NCI-H748 treated with DMSO at 0.1 percent for 48 hours (cell line): ENCODE data around the gene CAVIN3.
A peak's percentile ranks its signal among the peaks of the same experiment; 100 is the strongest.
"Not testable (repeated sequence)": the region's sequence is repeated elsewhere in the genome, so short reads cannot be mapped to it uniquely, and the experiment has no call there.

ENCODE experiments used
- DNase-seq: peaks from one replicate; lab custom pipeline; 2025; lab: John Stamatoyannopoulos, UW

The CAVIN3 gene

DNA sequence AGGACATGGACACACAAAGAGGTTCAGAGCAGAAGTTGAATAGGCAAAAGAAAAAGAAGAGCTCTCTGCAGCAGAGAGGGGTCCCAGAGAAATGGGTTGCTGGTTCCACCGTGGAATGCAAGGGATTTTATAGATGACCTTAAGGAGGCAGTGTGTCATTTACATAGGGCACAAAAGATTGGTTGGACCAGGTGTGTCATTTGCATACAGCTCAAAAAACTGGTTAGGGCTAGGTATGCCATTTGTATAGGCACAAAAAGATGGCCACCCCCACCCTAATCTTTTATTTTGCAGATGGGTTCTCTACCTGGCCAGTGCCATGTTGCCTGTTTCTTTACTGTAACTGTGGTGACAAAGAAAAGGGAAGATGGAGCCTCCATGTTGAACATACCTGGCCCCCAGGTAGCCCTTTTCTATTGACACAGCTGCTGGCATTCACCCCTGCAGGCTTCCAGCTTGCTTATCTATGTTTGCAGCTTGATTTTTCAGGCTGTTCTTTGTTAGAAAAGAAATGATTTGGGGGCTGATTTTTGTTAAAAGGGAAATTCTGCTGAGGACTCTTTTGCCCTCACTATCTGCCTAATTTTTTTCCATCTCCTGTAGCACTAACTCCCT is 3.1 kb upstream of the CAVIN3 start:
- DNase-seq, result peak; percentile 65

DNA sequence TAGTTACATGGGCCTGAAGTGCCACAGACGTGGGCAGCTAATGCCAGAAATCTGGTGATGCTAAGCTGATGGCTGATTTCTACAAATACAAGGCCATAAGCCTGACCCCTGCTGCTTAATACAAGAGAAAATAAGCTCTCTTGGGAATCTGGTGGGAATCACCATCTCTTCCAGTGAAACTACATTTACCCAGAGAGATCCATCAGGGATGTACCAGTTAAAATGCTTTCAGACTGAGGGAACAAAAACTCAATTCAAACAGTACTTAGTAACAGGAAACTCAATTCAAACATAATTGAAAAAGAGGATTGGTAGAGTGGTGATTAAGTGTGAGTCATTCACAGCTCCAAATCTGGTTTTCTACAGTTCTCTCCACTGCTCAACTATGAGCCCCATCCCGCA is 1.7 kb upstream of the CAVIN3 start:
- peak; percentile 74 for DNase-seq

DNA sequence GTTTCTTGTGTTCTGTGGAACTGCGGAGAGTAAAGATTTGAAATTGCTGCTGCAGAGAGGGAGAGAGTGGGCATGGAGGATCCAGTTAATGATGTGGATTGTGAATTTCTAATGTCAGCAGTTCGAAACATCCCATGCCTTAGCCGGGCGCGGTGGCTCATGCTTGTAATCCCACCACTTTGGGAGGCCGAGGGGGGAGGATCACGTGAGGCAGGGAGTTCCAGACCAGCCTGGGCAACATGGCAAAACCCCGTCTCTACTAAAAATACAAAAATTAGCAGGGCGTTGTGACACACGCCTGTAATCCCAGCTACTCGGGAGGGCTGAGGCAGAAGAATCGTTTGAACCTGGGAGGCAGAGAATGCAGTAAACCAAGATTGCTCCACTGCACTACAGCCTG is 1.1 kb upstream of the CAVIN3 start:
- no peak for DNase-seq

DNA sequence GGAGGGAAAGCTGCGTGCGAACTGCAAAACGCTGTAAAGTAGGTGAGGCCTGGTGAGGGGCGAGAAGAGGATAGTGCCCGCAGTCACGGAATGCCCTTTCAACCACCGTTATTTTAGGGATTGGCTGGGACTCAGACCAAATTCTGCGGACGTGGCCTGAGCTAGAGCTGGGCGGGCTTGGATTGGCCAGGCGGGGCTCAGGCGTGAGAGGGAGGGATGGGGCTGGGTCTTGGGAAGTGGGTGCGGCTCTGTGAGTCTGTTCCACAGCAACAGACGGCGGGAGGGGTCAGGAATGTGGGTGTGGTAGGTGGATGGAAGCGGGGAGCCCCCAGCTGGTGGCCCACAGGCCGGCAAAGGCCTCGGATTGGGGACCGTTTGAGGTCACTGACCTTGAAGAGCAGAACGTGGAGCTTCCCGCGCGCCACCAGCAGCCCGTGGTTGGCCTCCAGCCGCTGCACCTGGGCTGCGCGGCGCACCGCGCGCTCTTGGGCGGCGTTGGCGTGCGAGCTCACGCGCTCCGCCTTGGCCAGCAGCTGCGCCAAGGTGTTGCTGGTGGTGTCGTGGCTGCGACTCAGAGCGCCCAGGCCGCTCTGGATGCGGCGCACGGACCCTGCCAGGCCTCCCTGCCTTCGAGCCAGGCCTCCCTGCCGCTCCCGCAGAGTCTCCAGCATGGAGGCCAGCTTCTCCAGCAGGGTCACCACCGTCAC is 444 bp downstream of the CAVIN3 start:
- DNase-seq, result no peak

DNA sequence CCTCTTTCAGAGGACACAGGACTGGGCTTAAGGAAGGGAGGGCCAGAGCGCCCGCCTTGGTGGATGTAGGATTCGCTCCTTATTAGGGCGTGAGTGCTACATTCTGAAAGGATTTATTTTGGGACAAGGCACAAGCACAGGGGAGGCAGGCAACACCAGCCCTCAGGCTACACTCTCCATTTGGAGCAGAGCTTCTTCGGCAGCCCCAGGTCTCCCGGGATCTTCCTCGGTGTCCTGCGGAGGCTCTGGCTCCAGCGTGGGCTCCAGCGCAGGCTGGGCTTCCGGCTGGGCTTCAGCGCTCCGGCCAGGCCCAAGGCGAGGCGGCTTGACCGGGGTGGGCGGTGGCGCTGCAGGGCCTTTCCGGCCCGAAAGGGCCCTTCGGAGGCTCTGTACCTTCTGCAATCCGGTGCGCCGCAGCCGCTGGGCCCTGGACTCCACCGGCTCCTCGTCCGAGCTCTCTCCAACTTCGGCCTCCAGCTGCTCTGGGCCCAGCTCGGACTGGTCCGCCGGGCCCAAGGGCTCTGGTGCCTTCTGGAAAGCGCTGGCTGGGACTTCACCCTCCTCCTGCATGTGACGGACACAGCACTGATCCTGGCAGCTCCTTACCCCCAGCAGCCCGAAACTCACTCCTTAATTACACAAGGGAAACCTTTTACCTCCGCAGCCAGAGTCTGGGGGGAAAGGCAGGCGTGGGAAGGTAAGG is 1.1 kb downstream of the CAVIN3 start:
- DNase-seq, result no peak

DNA sequence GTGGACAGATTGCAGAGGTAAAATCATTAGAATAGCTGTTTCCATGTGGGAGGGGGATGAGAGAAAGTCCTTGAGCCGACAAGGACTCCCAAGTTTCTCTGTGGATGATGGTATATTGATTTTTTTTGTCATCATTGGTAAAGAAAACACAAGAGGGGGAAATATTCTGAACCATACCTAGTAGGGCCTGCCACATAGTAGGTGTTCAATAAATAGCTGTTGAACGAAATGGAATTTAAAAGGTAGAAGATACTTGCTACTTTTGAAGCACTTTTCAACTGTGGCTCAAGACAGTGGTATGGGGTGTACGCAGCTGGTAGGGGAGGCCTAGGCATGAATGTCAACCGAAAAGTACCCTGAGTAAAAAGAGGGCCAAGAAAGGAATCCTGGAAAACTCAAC is 2.1 kb downstream of the CAVIN3 start:
- DNase-seq, result no peak

DNA sequence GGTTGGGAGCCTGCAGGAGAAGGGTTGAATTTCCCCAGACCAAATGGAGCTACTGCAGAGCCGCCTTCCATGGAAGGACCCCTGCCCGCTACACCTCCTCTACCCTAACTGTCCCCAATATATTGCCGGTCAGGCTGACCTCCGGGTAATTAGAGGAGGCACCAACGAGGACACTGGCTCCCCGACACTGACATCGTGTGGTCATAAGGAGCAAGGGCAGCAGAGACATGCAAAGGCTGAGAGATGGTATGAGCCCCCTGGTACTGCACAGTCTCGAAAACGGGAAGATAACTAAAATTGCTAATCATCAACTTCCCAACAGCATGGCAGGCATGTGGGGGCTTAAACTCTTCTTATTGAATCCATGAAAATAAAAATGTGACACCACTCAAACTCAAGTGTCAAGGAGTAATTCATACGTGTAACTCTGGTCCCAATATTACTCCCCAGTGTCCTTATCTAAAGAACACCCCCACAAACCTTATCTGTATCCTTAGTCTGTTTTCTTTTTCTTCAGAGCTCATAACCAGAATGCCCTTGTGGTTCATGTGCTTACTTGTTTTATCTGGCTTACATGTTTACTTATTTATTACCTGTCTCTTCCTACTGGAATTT is 4.4 kb downstream of the CAVIN3 start:
- peak; percentile 35 for DNase-seq

DNA sequence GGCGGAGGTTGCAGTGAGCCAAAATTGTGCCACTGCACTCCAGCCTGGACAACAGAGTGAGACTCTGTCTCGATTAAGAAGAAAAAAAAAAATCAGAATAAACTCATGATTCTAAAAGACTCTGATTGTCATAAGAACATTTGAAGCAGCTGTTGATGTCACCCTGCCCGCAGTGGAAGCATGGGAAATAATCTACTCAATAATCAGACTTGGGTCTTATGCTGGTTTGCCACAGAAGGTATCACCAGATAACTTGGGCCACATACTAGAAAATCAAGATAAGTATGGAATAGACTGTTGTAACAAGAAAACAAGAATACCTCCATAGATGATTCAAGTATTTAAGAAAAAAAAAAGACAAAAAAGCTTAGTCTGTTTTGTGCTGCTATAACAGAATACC is 8.2 kb downstream of the CAVIN3 start:
- DNase-seq, result no peak

DNA sequence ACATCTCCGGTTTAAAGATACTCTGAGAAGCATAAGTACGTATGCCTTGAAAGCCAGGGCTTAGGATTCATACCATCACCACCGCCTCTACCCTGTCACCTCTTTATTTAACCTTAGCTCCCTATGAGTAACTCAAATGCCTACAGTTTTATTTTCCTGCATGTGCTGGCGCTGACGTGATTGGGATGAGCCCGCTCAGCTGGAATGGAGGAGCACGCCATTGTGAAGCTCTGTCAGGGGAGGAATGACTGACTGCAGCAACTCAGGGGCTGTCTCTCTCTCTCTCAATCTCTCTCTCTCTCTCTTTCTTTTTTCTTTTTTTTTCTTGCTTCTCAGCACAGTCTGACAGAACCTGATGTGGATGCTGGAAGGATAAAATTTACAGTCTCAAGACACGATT is 12.4 kb downstream of the CAVIN3 start:
- DNase-seq, result no peak

DNA sequence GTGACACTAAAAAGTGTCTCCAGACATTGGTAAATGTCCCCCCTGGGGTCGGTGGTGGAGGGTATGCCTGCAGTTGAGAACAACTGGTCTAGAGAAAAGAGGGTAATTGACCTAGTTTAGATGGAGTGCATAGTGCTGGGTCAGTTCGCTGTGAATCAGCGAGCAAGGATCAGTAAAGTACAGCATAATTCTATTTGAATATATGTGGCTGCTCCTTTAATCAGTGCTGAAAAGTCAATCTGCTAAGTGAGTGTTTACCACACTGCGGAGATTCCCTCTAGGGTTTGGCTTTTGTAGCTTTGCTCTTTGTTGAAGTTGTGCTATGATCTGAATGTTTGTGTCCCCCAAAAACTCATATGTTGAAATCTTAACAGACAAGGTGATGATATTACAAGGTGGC is 15.0 kb downstream of the CAVIN3 start:
- DNase-seq, result no peak

DNA sequence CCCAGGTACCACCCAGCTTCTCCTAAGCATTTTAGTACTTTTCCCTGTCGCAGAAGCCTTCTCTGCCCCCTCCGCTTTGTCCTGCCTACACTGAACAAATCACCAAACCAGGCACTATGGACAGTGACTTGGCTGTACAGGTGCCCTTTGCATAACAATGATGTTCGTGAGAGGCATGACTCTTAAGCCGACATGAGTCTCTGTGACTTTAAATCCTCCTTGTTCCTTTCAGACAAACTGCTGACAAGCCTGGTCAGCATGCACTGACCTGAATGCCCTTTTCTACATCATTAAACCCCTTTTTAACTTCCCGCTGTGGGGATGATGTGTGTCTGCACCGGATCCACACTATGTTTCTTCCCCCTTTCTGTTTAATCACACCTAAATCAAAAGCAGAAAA is 16.6 kb downstream of the CAVIN3 start:
- DNase-seq, result no peak

DNA sequence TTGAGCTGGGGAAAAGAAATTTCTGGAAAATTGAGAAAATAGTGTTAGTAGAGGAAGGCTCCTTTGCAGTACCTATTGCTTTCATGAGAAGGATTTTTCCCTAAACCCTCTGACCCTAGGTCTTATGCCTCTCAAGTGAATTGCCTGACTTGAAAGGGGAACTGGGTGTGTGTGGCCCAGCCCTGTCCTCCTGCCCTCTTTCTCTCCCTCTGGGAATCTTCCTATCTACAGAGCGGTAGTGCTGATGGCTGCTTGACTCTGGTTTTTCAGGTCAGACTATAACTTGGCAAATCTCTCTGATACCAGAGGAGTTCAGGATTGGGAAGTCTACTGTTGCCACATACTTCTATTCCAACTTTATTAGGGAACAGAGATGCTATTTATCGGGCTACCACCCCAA is 19.2 kb downstream of the CAVIN3 start:
- DNase-seq, result no peak

DNA sequence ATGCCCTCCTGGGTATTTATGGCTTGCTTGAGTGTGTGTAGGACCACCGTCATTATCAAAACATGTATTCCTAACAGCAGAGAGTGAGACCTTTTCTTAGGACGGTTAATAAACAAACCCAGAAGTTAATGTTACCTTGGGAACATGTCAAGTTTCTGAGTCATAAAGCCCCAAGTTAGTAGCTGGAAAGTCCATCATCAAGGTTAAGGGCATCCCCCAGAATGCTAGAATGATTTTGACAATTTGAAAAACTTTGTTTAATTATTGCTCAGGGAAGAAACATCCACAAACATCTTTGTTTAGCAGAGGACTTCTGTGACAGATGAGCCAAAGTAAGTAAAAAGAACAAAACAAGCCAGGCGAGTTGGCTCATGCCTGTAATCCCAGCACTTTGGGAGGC is 20.0 kb downstream of the CAVIN3 start:
- DNase-seq, result no peak

DNA sequence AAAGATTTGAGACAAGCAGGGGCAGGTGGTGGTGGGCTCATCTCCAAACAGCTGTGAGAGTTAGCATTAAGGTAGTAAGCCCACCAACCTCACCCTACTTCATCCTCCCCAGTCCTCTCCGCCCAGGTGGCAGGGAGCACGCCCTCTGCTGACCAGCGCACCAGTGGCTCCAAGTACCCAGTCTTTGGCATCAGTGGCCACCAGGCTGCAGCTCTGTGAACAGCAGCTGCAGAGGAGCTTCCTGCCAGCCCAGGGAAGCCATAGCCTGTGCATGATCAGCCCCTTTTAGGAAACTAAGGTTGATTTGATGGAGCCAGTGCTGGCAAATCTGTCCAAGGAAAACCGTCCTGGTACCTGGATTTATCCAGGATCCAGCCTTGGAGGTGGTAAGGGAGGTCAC is 21.7 kb downstream of the CAVIN3 start:
- no peak for DNase-seq

DNA sequence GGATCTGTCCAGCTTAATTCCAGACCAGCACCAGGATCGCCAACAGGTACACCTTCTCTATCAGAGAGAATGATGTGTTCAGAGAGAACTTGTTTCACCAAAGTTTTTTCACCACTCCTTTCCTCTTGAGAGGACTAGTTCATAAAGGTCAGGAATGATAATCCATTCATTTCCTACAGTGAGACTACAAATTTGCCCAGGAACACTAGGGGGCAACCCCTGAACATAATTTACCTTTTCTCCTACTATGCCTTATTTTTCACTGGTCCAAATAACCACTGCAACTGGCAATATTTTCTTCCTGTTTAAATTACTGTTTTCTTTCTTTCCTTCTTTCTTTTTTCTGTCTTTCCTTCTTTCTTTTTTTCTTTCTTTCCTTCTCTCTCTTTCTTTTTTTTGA is 22.5 kb downstream of the CAVIN3 start:
- no peak for DNase-seq

DNA sequence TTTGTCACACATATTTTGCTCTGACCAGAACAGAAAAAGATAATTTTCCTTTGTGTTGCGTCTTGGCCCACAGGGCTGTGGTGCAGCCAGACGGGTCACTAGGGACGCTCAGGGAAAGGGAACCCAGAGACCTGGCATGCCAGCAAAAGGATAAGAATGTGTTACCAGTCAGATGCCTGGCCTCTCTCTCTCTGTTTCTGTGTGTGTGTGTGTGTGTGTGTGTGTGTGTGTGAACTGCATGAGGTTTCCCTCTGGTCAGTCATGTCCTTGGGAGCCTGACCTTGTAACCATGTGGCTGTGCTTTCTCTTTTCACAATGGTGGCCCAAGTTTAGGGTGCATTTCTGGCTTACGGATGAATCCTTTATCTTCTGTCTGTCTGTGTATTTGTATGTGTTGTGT is 35.3 kb downstream of the CAVIN3 start:
- DNase-seq, result no peak

DNA sequence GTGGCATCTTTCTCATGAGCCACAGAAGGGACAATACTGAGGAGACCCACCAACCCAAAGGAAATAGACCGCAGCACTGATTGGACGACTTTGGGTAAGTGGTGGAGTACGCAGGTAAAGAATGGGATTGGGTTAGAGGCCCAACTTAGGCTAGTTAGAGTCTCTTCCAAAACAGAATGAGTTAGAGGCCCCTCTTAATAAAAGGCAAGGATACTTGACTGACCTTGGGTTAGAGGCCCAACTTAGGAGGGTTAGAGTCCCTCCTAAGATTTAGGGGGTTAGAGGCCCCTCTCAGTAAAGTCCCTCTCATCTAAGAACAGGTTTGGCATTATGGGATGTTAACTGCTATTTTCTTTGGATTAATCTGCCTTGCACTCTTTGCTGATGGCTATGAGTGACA is 36.1 kb downstream of the CAVIN3 start:
- DNase-seq, result no peak

DNA sequence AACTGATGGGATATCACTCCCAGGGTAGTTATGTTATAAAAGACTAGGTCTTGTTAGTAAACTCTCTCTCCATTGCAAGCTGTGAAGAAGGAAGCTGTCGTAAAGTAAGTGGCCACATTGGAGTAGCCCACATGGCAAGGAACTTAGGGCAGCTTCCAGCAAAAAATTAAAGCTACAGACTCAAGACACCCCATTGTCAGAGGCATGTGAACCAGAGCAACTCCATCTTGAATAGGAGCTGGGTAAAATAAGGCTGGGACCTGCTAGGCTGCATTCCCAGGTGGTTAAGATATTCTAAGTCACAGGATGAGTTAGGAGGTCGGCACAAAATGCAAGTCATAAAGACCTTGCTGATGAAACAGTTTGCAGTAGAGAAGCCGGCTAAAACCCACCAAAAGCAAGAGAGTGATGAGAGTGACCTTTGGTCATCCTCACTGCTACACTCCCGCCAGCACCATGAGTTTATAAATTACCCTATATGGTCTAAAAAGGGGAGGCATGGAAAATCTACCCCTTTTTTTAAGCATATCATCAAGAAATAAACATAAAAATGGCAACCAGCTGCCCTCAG is 36.8 kb downstream of the CAVIN3 start:
- DNase-seq, result no peak

DNA sequence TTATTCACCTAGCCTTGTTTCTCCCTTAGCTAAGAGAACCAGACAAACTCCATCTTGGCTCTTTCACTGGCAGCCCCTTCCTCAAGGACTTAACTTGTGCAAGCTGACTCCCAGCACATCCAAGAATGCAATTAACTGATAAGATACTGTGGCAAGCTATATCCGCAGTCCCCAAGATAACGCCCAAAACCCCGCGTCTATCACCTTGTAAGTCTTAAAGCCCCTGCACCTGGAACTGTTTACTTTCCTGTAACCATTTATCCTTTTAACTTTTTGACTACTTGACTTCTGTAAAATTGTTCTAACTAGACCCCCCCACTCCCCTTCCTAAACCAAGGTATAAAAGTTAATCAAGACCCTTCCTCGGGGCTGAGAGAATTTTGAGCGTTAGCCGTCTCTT is 39.5 kb downstream of the CAVIN3 start:
- DNase-seq, result not testable (repeated sequence)

DNA sequence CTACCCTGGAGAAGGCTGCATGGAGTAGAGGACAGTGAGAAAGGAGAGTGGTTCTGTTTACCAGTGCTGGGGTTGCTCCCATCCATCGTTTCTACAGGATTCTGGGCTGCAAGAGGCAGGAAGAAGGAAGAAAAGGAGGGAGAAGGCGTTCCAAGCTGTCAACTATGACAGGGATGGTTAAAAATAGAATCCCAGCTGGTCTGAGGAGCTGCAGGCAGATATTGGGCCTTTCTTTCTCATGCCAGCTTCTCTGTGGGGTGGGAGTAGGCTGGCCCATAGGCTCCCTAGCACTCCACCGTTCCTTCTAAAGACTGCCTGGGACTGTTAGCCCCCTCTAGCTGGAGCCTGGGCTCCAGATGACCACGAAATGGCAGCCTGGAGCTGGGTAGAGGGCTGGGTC is 47.1 kb downstream of the CAVIN3 start:
- DNase-seq, result no peak

DNA sequence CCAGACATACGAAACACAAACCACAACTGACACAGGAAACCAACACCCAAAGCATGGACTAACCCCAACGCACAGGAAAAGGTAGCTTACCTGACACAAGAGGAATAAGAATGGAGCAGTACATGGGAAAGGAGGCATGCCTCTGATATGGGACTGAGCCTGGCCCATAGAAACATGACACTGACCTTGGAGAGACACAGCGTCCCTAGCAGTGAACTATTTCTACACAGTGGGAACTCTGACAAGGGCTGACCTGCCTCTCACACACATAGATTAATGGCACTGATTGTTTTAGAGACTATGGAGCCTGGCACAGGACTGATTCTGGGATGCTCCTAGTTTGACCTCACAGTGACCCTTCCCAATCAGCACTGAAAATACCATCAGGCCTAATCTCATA is 48.7 kb downstream of the CAVIN3 start:
- no peak for DNase-seq

DNA sequence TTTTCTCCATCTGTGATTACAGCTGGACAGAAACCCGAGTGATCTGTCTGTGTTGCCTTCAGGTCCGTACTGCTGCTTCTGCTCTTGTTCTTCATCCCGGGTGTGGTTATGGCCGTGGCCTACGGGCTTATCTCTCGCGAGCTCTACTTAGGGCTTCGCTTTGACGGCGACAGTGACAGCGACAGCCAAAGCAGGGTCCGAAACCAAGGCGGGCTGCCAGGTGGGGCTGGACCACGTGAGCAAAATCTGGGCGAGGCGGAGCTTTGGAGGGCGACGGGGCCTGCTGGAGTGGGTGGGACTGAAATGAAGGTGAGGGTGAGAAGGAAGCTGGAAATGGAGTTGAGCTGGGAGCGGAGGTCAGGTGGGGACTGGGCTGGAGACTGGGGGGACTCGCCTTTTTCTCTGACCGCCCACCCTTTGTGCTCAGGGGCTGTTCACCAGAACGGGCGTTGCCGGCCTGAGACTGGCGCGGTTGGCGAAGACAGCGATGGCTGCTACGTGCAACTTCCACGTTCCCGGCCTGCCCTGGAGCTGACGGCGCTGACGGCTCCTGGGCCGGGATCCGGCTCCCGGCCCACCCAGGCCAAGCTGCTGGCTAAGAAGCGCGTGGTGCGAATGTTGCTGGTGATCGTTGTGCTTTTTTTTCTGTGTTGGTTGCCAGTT is 49.6 kb downstream of the CAVIN3 start:
- DNase-seq, result no peak
